HG02798 (cell line): ENCODE results near the gene DCUN1D1.
A peak's percentile ranks its signal among the peaks of the same experiment; 100 is the strongest.

ENCODE experiments used
- ATAC-seq: cut with Tn5 transposase; IDR thresholded peaks from one replicate; pipeline ENCODE4 v1.9.1; 2021; ENCODE audit warnings: mild to moderate bottlenecking; ENCODE audit not compliant: unreplicated experiment, poor library complexity

DCUN1D1 gene

GRCh38 chr3:182937293-182938051 lies 42.9 kb downstream of the DCUN1D1 start:
- peak; percentile 65 for ATAC-seq

DNA sequence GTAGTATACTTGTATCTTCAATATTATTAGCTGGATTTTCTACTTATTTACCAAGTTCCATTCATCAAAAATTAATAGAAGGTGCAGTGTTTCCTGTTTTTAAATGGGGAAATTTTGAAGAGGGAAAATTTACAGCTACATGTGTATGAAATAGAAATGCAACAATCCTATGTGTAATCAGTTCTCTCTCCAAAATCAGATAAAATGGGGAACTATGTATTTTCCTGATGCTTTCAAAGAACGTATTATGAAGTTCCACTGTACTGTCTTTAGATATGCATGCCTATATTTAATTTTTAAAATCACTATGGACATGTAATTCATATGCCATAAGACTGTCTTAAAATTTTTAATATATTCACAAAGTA lies 43.4 kb downstream of the DCUN1D1 start:
- ATAC-seq: no peak

DNA sequence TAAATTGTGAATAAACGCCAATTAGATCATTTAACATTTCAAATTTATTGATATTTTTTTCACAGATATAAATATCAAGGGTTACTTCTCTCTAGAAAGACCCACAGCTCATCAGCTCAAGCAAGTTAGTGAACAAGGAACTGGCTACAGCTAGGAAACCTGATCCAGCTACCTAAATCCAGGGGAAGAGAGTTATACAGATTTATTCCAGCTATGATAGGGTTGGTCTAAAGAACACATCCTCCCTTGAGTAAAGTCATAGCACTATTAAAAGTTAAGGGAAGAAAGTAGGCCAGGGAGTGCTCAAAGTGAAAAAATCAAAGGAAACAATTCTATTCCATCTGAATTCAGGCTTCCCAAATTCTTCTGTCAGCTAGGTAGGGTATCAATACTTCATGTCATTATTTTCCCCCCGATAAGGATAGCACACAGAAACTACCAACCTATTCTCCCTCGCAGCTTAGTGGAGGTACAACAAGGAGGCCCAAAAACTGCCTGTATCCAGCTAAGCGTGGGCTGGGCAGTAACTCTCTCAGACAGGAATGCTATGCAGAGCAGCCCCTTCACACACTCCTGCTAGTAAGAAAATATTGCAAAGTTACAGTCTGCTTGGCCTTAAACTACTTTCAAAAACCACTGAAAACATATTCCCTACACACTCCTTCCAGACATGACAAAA lies 44.0 kb downstream of the DCUN1D1 start:
- ATAC-seq: no peak

GRCh38 chr3:182935803-182936202 lies 44.5 kb downstream of the DCUN1D1 start:
- no peak for ATAC-seq

DNA sequence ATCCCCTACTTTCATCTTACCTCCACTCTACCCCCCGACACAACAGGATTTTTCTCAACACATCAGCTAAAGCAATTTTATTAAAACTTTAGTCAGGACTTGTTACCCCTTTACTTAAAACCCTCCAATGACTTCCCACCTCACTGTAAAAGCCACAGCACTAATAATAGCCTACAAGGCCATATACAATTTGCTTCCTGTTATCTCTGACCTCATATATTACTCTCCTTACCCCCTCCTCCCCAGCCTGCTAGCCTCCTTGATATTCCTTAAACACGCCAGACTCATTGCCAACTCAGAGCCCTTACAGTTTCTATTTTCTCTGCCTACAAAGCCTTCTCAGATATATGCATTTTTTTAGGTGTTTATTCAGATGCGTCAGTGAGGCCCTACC lies 54.4 kb downstream of the DCUN1D1 start:
- ATAC-seq: no peak

DNA sequence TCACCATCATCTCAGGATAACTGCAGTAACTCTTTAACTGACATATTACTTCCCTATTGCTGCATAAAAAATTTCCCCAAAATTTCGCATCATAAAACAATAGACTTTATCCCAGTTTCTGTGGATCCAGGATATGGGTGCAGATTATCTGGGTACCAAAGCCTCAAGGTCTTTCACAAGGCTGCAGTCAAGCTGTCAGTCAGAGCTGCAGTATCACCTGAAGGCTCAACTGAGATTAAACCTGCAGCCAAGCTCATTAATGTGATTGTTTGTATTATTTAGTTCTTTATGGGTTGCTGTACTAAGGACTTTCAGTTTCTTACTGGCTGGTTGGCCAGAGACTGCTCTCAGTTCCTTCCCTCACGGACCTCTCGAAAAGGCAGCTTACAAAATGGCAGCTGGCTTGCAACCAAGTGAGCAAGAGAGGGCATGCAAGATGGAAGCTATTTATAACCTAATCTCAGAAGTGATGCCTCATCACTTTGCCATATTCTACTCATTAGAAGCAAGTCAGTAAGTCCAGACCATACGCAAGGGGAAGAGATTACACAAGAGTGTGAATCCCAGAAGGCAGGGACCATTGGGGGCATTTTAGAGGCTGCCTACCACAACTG lies 54.9 kb downstream of the DCUN1D1 start:
- peak; percentile 98 for ATAC-seq

- no peak for ATAC-seq
Observed at GRCh38 chr3:182921665-182922355, 58.5 kb downstream of the DCUN1D1 start.

- ATAC-seq: no peak
Observed at GRCh38 chr3:182920515-182921084, 59.7 kb downstream of the DCUN1D1 start.

DNA sequence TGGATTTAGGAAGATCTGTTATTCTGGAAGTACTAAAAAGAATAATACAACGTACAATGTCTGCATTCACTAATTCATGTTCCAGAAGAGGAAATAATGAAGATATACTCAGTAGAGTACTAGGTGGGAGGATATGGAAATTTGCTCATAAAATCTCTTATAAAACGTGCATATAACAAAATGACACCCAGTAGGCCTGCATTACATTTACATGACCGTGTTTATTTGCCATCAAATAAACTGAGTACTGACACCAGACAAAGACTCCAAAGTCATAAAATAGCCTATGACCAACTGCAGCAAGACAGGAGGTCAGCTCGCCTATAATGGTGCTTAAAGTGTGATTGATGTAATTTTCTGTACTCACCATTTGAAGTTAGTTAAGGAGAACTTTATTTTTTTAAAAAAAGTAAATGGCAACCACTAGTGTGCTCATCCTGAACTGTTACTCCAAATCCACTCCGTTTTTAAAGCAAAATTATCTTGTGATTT lies 60.4 kb downstream of the DCUN1D1 start:
- ATAC-seq: no peak

GRCh38 chr3:182917134-182917533 lies 63.2 kb downstream of the DCUN1D1 start:
- ATAC-seq: no peak

GRCh38 chr3:182914341-182914740 lies 66.0 kb downstream of the DCUN1D1 start:
- peak; percentile 19 for ATAC-seq

- ATAC-seq: peak; percentile 86
Observed at GRCh38 chr3:182913889-182914288, 66.4 kb downstream of the DCUN1D1 start.

- ATAC-seq: no peak
Observed at GRCh38 chr3:182912474-182912873, 67.9 kb downstream of the DCUN1D1 start.

GRCh38 chr3:182911782-182912111 lies 68.6 kb downstream of the DCUN1D1 start:
- ATAC-seq: no peak

GRCh38 chr3:182910936-182911781 lies 69.2 kb downstream of the DCUN1D1 start:
- ATAC-seq: no peak

- no peak for ATAC-seq
Observed at GRCh38 chr3:182909318-182910040, 70.9 kb downstream of the DCUN1D1 start.

DNA sequence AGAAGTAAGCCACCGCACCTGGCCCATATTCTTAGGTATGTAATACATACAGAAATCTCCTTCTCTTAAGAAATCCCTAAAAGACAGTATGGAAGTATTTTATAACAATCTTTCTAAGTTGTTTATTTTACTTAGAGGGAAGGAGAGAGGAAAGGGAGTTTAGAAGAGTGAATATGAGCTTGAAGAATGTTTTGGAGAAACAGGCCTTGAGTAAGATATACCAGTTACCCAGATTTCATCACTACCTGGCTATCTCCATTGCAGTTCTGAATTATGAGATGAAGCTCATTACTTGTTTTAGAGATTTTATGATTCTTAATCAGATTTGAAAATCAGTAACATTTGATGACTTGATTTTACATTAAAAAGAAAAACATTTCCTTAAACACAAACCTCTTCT lies 71.9 kb downstream of the DCUN1D1 start:
- no peak for ATAC-seq

- no peak for ATAC-seq
Observed at GRCh38 chr3:182906036-182906435, 74.3 kb downstream of the DCUN1D1 start.

- no peak for ATAC-seq
Observed at GRCh38 chr3:182905623-182906022, 74.7 kb downstream of the DCUN1D1 start.
